MM.1S (cell line): ENCODE measurements around the gene VGLL3.
"Not testable (repeated sequence)": the region's sequence is repeated elsewhere in the genome, so short reads cannot be mapped to it uniquely, and the experiment has no call there.

Source experiments
- DNase-seq: peaks from one replicate; pipeline ENCODE4 v3.0.0-alpha.2; 2015
- H2AFZ ChIP-seq: fragments of 300-600 bp; sonication (generic); 2 replicates; pipeline ENCODE4 v1.6.0; 2016; ENCODE audit warnings: antibody characterized with exemption, low read length
- H3F3A ChIP-seq: fragments of 300-600 bp; sonication (generic); 2 replicates; pipeline ENCODE4 v1.6.1; 2016; ENCODE audit warnings: mild to moderate bottlenecking, antibody characterized with exemption, low read length, moderate library complexity, mixed read lengths; ENCODE audit not compliant: insufficient read depth
- H3K27ac ChIP-seq: fragments of 300-600 bp; sonication (generic); 2 replicates; pipeline ENCODE4 v1.5.1; 2016; ENCODE audit warnings: mild to moderate bottlenecking, low read length
- H3K27me3 ChIP-seq: fragments of 300-600 bp; sonication (generic); replicated peaks from 2 replicates; pipeline ENCODE4 v1.6.0; 2016; ENCODE audit warnings: low read length; ENCODE audit not compliant: insufficient read depth
- H3K36me3 ChIP-seq: fragments of 300-600 bp; sonication (generic); replicated peaks from 2 replicates; pipeline ENCODE4 v1.6.1; 2016; ENCODE audit warnings: mild to moderate bottlenecking, low read length, mixed read lengths; ENCODE audit not compliant: insufficient read depth
- H3K4me1 ChIP-seq: fragments of 300-600 bp; sonication (generic); 2 replicates; pipeline ENCODE4 v1.6.1; 2016; ENCODE audit warnings: low read length, mixed read lengths
- H3K4me2 ChIP-seq: fragments of 300-600 bp; sonication (generic); 2 replicates; pipeline ENCODE4 v1.6.0; 2016; ENCODE audit warnings: low read depth, low read length
- H3K4me3 ChIP-seq: fragments of 300-600 bp; sonication (generic); 2 replicates; pipeline ENCODE4 v1.5.1; 2016; ENCODE audit warnings: low read length, mixed read lengths
- H3K79me2 ChIP-seq: fragments of 300-600 bp; sonication (generic); 2 replicates; pipeline ENCODE4 v1.6.1; 2016; ENCODE audit warnings: mixed run types, low read length, mixed read lengths
- H3K9ac ChIP-seq: fragments of 300-600 bp; sonication (generic); 2 replicates; pipeline ENCODE4 v1.6.1; 2016; ENCODE audit warnings: low read length, mixed read lengths
- H3K9me2 ChIP-seq: fragments of 300-600 bp; sonication (generic); replicated peaks from 2 replicates; pipeline ENCODE4 v1.6.1; 2016; ENCODE audit warnings: mild to moderate bottlenecking, low read length, mixed read lengths; ENCODE audit not compliant: insufficient read depth
- H3K9me3 ChIP-seq: fragments of 300-600 bp; sonication (generic); replicated peaks from 2 replicates; pipeline ENCODE4 v1.6.1; 2016; ENCODE audit warnings: mild to moderate bottlenecking, low read length, mixed read lengths; ENCODE audit not compliant: insufficient read depth
- H4K20me1 ChIP-seq: fragments of 300-600 bp; sonication (generic); 2 replicates; pipeline ENCODE4 v1.6.1; 2016; ENCODE audit warnings: mild to moderate bottlenecking, low read length, moderate library complexity, mixed read lengths; ENCODE audit not compliant: insufficient read depth
- EZH2 ChIP-seq: fragments of 300-600 bp; sonication (generic); optimal IDR thresholded peaks from 2 replicates; pipeline ENCODE3; 2017; ENCODE audit warnings: low read depth, mild to moderate bottlenecking, antibody characterized with exemption, low read length, mixed read lengths
- EZH2phosphoT487 ChIP-seq: fragments of 300-600 bp; sonication (generic); IDR thresholded peaks from 2 replicates; pipeline ENCODE4 v1.6.1; 2018; ENCODE audit warnings: antibody characterized with exemption, low read length
- TF ChIP-seq, protein P1 (sequence below): fragments of 300-600 bp; sonication (generic); IDR thresholded peaks from 2 replicates; pipeline ENCODE4 v1.5.1; 2016; ENCODE audit warnings: antibody characterized with exemption, low read length, mixed read lengths

VGLL3 gene

DNA sequence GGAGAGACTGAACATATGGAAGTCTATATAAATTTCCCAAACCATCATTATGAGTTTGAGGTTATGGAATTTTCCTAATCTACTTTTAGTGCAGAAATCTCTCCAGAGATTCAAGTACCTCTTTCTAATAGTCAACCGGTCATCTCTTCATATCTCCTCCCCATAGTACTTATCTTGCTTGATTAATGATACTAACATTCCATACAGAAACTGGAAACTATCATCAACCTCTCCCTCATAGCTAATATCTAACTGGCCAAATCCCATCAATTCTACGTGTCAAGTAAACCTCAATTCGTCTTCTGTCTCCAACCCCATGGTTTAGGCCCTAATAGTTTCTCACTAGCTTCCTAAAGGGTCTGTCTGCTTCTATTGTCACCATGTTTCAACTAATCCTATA is 44.4 kb upstream of the VGLL3 start:
- no peaks in the 10 kb centered on the region for H4K20me1 ChIP-seq
- H3K9me3 ChIP-seq, result no peaks in the 10 kb centered on the region
- H3K4me2 ChIP-seq, result no peak overlapping the region
- no peaks in the 10 kb centered on the region for H3K79me2 ChIP-seq
- no peaks in the 10 kb centered on the region for H3K36me3 ChIP-seq
- no peak for TF ChIP-seq EZH2
- no peak for TF ChIP-seq EZH2phosphoT487
- TF ChIP-seq, protein P1, sequence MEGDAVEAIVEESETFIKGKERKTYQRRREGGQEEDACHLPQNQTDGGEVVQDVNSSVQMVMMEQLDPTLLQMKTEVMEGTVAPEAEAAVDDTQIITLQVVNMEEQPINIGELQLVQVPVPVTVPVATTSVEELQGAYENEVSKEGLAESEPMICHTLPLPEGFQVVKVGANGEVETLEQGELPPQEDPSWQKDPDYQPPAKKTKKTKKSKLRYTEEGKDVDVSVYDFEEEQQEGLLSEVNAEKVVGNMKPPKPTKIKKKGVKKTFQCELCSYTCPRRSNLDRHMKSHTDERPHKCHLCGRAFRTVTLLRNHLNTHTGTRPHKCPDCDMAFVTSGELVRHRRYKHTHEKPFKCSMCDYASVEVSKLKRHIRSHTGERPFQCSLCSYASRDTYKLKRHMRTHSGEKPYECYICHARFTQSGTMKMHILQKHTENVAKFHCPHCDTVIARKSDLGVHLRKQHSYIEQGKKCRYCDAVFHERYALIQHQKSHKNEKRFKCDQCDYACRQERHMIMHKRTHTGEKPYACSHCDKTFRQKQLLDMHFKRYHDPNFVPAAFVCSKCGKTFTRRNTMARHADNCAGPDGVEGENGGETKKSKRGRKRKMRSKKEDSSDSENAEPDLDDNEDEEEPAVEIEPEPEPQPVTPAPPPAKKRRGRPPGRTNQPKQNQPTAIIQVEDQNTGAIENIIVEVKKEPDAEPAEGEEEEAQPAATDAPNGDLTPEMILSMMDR, result no peak
- H3F3A ChIP-seq, result no peaks in the 10 kb centered on the region
- no peaks in the 10 kb centered on the region for H3K4me1 ChIP-seq
- DNase-seq, result no peak
- H3K27ac ChIP-seq, result no peak overlapping the region
- no peaks in the 10 kb centered on the region for H3K9me2 ChIP-seq
- H3K9ac ChIP-seq, result no peak overlapping the region
- H3K27me3 ChIP-seq, result no peaks in the 10 kb centered on the region
- H2AFZ ChIP-seq, result no peak overlapping the region
- no peak overlapping the region for H3K4me3 ChIP-seq

DNA sequence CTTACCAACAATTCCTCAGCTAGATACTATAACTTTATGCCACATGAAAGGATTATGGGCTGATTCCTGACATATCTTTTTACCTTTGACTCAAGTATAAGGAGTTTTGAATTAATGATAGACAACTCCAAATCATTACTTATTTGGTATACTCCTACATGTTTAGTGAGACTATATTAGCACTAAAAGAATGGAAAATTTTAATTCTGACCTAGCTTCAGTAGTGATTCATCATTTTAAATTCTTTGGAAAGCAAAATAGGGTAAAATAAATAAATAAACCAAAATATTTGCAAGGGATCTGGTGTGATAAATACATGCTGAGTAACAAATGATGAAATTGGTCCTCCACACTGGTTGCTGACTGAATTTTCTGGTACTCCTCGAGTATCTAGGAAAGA is 42.3 kb upstream of the VGLL3 start:
- Histone ChIP-seq H3K4me2 (no peak overlapping the region), H3K4me1 (no peaks in the 10 kb centered on the region), H3K27me3 (no peaks in the 10 kb centered on the region), H3F3A (no peaks in the 10 kb centered on the region), H2AFZ (no peak overlapping the region), H3K9me3 (no peaks in the 10 kb centered on the region), H3K4me3 (no peak overlapping the region), H3K9ac (no peak overlapping the region), H3K36me3 (no peaks in the 10 kb centered on the region), H3K79me2 (no peaks in the 10 kb centered on the region), H4K20me1 (no peaks in the 10 kb centered on the region), H3K9me2 (no peaks in the 10 kb centered on the region), H3K27ac (no peak overlapping the region)
- DNase-seq, result no peak
- TF ChIP-seq EZH2phosphoT487 (no peak), EZH2 (no peak)
- TF ChIP-seq, protein P1, result no peak

DNA sequence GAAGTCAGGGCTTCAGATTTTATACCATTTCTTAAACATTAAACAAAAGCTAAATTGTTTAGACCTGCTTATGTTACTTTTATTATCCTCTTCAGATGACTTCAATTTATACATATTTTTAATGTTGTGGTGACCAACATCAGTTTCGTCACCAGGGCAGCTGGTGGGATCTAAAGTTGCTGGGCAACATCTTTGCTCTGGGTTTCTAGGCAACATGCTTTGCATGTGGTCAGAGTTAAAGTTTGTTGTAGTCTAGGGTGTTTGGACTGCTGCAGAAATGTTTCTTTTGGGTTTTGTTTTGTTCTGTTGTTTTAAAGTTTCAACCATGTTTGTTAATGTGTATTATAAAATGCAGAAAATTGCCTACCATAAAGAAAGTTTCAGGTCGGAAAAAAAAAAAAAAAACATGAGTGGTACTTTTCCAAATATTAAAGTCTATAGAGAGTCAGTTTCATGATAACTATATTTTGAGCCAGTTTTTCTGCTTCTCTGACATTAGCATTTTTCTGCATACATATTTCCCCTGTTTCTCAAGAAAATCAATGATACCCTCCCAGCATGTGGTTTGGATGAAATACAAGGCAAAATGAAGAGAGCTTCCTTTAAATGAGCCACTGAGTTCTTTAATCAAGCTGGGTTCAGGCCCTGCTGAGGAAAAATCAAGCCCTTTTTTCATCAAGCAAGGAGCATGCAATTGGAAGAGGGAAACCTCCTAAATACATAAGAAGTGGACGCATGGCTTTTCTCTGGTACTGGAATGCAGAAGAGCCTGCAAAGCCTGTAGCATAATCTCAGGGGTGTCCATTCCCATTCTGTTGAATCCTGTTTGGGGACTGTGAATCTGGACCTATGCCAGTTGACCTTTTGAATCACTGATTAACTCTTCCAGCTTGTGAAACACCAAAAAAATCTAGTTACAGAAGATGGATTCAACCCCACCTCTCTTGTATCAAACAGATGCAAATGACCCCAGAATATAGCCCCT is 35.0 kb upstream of the VGLL3 start:
- Histone ChIP-seq H3K9ac (no peak overlapping the region), H3K4me1 (no peaks in the 10 kb centered on the region), H3K27ac (no peak overlapping the region), H3K9me2 (no peaks in the 10 kb centered on the region), H3K27me3 (no peaks in the 10 kb centered on the region), H2AFZ (no peak overlapping the region), H3K9me3 (no peaks in the 10 kb centered on the region), H4K20me1 (no peaks in the 10 kb centered on the region), H3K79me2 (no peaks in the 10 kb centered on the region), H3K36me3 (no peaks in the 10 kb centered on the region), H3F3A (no peaks in the 10 kb centered on the region), H3K4me3 (no peak overlapping the region), H3K4me2 (no peak overlapping the region)
- TF ChIP-seq EZH2 (no peak), EZH2phosphoT487 (no peak)
- TF ChIP-seq, protein P1, result no peak
- DNase-seq, result no peak

DNA sequence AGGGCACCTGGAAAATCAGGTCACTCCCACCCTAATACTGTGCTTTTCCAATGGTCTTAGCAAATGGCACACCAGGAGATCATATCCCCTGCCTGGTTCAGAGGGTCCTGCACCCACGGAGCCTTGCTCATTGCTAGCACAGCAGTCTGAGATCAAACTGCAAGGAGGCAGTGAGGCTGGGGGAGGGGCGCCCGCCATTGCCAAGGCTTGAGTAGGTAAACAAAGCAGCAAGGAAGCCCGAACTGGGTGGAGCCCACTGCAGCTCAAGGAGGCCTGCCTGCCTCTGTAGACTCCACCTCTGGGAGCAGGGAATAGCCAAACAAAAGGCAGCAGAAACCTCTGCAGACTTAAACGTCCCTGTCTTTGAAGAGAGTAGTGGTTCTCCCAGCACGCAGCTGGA is 26.4 kb upstream of the VGLL3 start:
- not testable (repeated sequence) for H3K9me2 ChIP-seq, H4K20me1 ChIP-seq, H3K9me3 ChIP-seq, H3K4me1 ChIP-seq, DNase-seq, H3K27ac ChIP-seq, H3F3A ChIP-seq, H3K9ac ChIP-seq, H3K4me2 ChIP-seq, H3K79me2 ChIP-seq, H3K36me3 ChIP-seq, H3K27me3 ChIP-seq, H2AFZ ChIP-seq, H3K4me3 ChIP-seq
